Activated naive CD4-positive, alpha-beta T cell treated with anti-CD3 and anti-CD28 coated beads for 36 hours (primary cell): ENCODE measurements around the gene GFOD1. TPM values are rescaled to one million over a fixed set of nuclear protein-coding genes. Genes with fewer than 3 reads are reported as not detected.
"Not testable (repeated sequence)": the region's sequence is repeated elsewhere in the genome, so short reads cannot be mapped to it uniquely, and the experiment has no call there.

Experiments
- CTCF ChIA-PET: fragments of 350-600 bp; sonication (Branson Sonifier 250); formaldehyde crosslinking; loops from one replicate; lab custom pipeline; 2021; ENCODE audit warnings: antibody characterized with exemption; lab: Charles Lee
- DNase-seq: peaks from one replicate; pipeline ENCODE4 v3.0.0-alpha.2; 2020
- H3K27ac Mint-ChIP-seq: one replicate; pipeline ENCODE4 v1.8.0; 2021; ENCODE audit warnings: mild to moderate bottlenecking, mixed read lengths
- H3K27me3 Mint-ChIP-seq: one replicate; pipeline ENCODE4 v1.8.0; 2021; ENCODE audit warnings: low read depth, mixed read lengths
- H3K36me3 Mint-ChIP-seq: one replicate; pipeline ENCODE4 v1.8.0; 2021; ENCODE audit warnings: low read depth, mixed read lengths
- H3K4me1 Mint-ChIP-seq: one replicate; pipeline ENCODE4 v1.8.0; 2021; ENCODE audit warnings: low read depth, mixed read lengths
- H3K4me3 Mint-ChIP-seq: one replicate; pipeline ENCODE4 v1.8.0; 2021; ENCODE audit warnings: mild to moderate bottlenecking, moderate library complexity, mixed read lengths
- H3K9me3 Mint-ChIP-seq: one replicate; pipeline ENCODE4 v1.8.0; 2021; ENCODE audit warnings: mixed read lengths
- intact Hi-C: fragments of 100-400 bp; cut with micrococcal nuclease; formaldehyde crosslinking; loops from one replicate; pipeline ENCODE4 v1.15.1; 2023
- total RNA-seq, 2 experiments: library from RNA; stranded (reverse); gene quantifications; one replicate each; pipeline ENCODE4 v1.2.3, GENCODE V29; 2021

Gene GFOD1
- total RNA-seq, 2 experiments from 2014 or later = 3.7 to 4.2 TPM

DNA sequence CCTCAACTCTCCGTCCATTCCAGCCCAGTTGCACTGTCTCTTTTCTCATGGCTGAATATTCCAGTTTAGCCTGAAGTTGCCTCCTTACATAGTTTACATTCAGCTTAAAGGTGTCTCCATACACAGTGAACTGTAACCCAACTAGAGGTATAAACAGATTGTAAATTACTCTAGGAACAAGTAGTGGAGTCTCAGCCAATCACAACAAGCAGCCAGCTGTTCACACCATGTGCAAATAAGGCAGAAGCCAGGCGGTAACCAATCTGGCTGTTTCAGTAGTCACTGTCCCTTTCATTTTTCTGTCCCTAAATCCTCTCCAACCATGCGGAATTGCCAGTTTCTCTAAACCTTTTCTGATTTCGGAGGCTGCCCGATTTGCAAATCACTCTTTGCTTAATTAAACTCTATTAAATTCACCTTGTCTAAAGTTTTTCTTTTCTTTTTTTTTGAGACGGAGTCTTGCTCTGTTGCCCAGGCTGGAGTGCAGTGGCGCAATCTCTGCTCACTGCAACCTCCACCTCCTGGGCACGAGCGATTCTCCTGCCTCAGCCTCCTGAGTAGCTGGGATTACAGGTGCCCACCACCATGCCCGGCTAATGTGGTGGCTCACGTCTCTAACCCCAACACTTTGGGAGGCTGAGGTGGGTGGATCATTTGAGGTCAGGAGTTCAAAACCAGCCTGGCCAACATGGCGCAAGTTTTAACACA lies 37.6 kb upstream of the GFOD1 start:
- no peak for DNase-seq
- no peak overlapping the region for H3K27ac Mint-ChIP-seq
- intact Hi-C loops = loop anchor here (5.0 kb wide), 1 partner anchor 73 kb away; no protein-coding TSS in a partner anchor
- CTCF ChIA-PET = interaction anchor here (0.7 to 0.8 kb wide), 2 partner anchors 117 to 187 kb away, joined by 3 to 4 read pairs; no protein-coding TSS in a partner anchor
- H3K4me1 Mint-ChIP-seq = peaks cover 11% of the 10 kb centered on the region
- no peaks in the 10 kb centered on the region for H3K36me3 Mint-ChIP-seq
- H3K4me3 Mint-ChIP-seq = no peak overlapping the region
- H3K27me3 Mint-ChIP-seq = no peaks in the 10 kb centered on the region
- no peaks in the 10 kb centered on the region for H3K9me3 Mint-ChIP-seq

DNA sequence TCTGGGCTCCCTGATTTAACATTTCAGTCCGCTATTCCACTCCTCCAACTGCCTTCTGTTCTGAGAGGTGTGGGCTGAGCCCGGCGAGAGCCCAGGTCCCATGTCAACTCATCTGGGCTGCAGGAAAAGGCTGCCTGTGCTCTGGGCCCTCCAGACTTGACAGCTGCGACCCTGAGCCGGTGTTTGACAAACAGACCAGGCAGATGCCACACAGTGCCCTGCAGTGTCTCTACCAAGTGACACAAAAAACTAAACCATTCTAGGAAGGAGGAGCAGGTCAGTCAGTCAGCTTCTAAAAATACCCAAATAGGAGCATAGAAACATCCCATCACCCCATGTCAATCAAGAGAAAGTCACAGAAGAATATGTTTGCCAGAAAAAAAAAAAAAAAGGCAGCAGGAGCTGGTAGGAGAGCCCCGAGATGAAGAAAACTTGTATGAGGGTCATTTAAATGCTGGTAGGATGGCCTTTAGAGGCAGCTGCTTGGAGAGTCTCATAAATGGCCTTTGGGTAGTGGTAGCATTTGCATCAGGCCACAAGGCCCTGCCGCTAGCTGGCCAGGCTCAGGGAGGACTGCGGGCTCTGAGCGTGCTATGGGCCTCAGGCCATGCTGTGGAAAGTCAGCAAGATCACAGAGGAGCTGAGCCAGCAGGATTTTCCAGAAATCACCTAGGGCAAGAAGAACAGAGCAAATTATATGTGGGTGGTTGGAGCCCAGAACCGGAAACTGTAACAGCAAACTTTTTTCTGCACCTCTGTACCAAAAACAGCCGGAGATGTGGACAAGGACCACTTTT lies 36.6 kb upstream of the GFOD1 start:
- H3K4me1 Mint-ChIP-seq = peaks cover 11% of the 10 kb centered on the region
- H3K36me3 Mint-ChIP-seq = no peaks in the 10 kb centered on the region
- no peak overlapping the region for H3K4me3 Mint-ChIP-seq
- H3K9me3 Mint-ChIP-seq = no peaks in the 10 kb centered on the region
- H3K27ac Mint-ChIP-seq = no peak overlapping the region
- no peak for DNase-seq
- H3K27me3 Mint-ChIP-seq = no peaks in the 10 kb centered on the region
- intact Hi-C loops = no loop called here
- CTCF ChIA-PET = interaction anchor here (0.6 to 0.8 kb wide), 2 partner anchors 11 to 187 kb away, joined by 3 to 4 read pairs; no protein-coding TSS in a partner anchor

GRCh38 chr6:13522656-13523055 lies 35.3 kb upstream of the GFOD1 start:
- peaks cover 11% of the 10 kb centered on the region for H3K4me1 Mint-ChIP-seq
- intact Hi-C loops = no loop called here
- H3K36me3 Mint-ChIP-seq = no peaks in the 10 kb centered on the region
- H3K4me3 Mint-ChIP-seq = no peak overlapping the region
- H3K27ac Mint-ChIP-seq = no peak overlapping the region
- CTCF ChIA-PET = no interaction called here
- no peaks in the 10 kb centered on the region for H3K27me3 Mint-ChIP-seq
- no peak for DNase-seq
- no peaks in the 10 kb centered on the region for H3K9me3 Mint-ChIP-seq

DNA sequence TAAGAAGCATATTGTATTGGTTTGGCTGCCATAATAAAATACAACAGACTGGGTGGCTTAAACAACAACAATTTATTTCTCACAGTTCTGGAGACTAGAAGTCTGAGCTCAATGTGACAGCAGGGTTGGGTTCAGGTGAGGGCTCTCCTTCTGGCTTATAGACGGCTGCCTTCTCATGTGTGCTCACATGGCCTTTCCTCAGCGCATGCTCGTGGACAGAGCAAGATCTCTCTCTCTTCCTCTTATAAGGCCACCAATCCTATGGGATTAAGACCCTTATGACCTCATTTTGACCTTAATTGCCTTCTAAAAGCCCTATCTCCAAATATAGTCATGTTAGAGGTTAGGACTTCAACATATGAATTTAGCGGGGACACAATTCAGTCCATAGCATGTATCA lies 32.4 kb upstream of the GFOD1 start:
- H3K4me1 Mint-ChIP-seq = no peaks in the 10 kb centered on the region
- no peaks in the 10 kb centered on the region for H3K36me3 Mint-ChIP-seq
- H3K9me3 Mint-ChIP-seq = no peaks in the 10 kb centered on the region
- no peak for DNase-seq
- intact Hi-C loops = no loop called here
- H3K27me3 Mint-ChIP-seq = no peaks in the 10 kb centered on the region
- no peak overlapping the region for H3K27ac Mint-ChIP-seq
- no peak overlapping the region for H3K4me3 Mint-ChIP-seq
- CTCF ChIA-PET = interaction anchor here (1.2 kb wide), 1 partner anchor 9 kb away, joined by 5 read pairs; no protein-coding TSS in a partner anchor

- intact Hi-C loops = no loop called here
- Mint-ChIP-seq H3K4me3 (no peak overlapping the region), H3K27ac (no peak overlapping the region), H3K36me3 (no peaks in the 10 kb centered on the region), H3K4me1 (no peaks in the 10 kb centered on the region), H3K27me3 (no peaks in the 10 kb centered on the region), H3K9me3 (no peaks in the 10 kb centered on the region)
- CTCF ChIA-PET = no interaction called here
- no peak for DNase-seq
Observed at GRCh38 chr6:13517116-13517515, 29.7 kb upstream of the GFOD1 start.

GRCh38 chr6:13515912-13516311 lies 28.5 kb upstream of the GFOD1 start:
- no peaks in the 10 kb centered on the region for H3K4me1 Mint-ChIP-seq
- no peaks in the 10 kb centered on the region for H3K9me3 Mint-ChIP-seq
- H3K36me3 Mint-ChIP-seq = no peaks in the 10 kb centered on the region
- DNase-seq = no peak
- no peaks in the 10 kb centered on the region for H3K27me3 Mint-ChIP-seq
- intact Hi-C loops = no loop called here
- no peak overlapping the region for H3K4me3 Mint-ChIP-seq
- no peak overlapping the region for H3K27ac Mint-ChIP-seq
- CTCF ChIA-PET = no interaction called here

- Mint-ChIP-seq H3K9me3 (no peaks in the 10 kb centered on the region), H3K4me3 (no peak overlapping the region), H3K4me1 (no peaks in the 10 kb centered on the region), H3K36me3 (no peaks in the 10 kb centered on the region), H3K27me3 (no peaks in the 10 kb centered on the region), H3K27ac (no peak overlapping the region)
- intact Hi-C loops = no loop called here
- DNase-seq = no peak
- CTCF ChIA-PET = interaction anchor here (0.6 to 3.3 kb wide), 2 partner anchors 49 to 60 kb away, joined by 4 to 13 read pairs; partner anchors contain the start of gene SIRT5
Observed at GRCh38 chr6:13513626-13514502, 26.5 kb upstream of the GFOD1 start.

DNA sequence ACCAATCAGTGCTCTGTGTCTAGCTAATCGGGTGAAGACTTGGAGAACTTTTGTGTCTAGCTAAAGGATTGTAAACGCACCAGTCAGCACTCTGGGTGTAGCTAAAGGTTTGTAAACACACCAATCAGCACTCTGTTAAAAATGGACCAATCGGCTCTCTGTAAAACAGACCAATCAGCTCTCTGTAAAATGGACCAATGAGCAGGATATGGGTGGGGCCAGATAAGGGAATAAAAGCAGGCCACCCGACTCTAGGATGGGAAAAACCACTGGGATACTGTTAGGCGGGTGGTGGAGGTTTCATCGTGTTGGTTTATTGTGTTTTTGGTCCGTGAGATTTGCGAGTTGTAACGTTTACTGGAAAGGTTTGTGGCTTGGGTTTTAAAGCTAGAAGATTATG lies 25.5 kb upstream of the GFOD1 start:
- CTCF ChIA-PET = interaction anchor here (0.7 to 3.3 kb wide), 2 partner anchors 11 to 61 kb away, joined by 3 to 13 read pairs; partner anchors contain the start of gene SIRT5
- Mint-ChIP-seq H3K36me3 (no peaks in the 10 kb centered on the region), H3K27me3 (no peaks in the 10 kb centered on the region), H3K27ac (no peak overlapping the region), H3K4me3 (no peak overlapping the region), H3K9me3 (no peaks in the 10 kb centered on the region), H3K4me1 (no peaks in the 10 kb centered on the region)
- no peak for DNase-seq
- intact Hi-C loops = no loop called here

DNA sequence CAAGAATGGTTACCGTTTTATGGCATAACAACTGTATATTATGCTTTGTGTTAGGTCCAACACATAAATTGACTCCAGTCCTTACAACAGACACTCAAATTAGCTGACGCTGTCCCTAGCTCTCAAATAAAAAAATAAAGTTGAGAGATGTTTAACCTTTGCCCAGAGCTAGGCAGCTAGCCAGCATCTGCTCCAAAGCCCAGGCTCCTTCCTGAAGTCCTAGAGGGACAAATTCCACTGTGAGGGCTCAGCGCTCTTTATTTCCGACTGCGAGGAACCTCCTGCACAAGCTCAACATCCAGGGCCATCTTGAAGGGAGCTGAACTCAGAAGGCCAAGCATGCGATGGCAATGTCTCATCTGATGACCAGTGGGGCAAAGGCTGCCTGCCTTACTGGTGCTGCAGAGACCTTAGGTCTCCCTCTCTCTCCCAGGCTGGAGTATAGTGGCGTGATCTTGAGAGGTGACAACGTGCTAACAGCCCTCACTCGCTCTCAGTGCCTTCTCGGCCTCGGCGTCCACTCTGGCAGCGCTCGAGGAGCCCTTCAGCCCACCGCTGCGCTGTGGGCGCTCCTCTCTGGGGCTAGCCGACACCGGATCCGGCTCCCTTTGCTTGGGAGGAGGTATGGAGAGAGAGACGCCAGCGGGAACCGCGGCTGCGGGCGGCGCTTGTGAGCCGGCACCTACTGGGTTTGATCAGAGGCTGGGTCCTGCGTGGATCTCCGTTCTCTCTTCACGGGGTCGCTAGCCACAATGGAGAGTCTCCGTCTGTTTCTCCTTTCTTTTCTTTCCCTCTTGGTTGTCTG lies 24.7 kb upstream of the GFOD1 start:
- H3K4me3 Mint-ChIP-seq = no peak overlapping the region
- CTCF ChIA-PET = interaction anchor here (0.6 to 3.3 kb wide), 5 partner anchors 7 to 62 kb away, joined by 3 to 13 read pairs (median 3); partner anchors contain the start of gene SIRT5
- DNase-seq = no peak

DNA sequence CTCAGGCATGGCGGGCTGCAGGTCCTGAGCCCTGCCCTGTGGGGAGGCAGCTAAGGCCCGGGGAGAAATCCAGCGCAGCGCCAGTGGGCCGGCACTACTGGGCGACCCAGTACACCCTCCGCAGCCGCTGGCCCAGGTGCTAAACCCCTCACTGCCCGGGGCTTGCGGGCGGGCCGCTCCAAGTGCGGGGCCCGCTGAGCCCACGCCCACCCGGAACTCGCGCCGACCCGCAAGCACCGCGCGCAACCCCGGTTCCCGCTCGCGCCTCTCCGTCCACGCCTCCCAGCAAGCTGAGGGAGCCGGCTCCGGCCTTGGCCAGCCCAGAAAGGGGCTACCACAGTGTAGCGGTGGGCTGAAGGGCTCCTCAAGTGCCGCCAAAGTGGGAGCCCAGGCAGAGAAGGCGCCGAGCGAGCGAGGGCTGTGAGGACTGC lies 23.8 kb upstream of the GFOD1 start:
- H3K9me3 Mint-ChIP-seq, intact Hi-C loops, DNase-seq, H3K4me3 Mint-ChIP-seq, H3K27ac Mint-ChIP-seq, H3K4me1 Mint-ChIP-seq, H3K27me3 Mint-ChIP-seq, H3K36me3 Mint-ChIP-seq: not testable (repeated sequence)
- CTCF ChIA-PET = interaction anchor here (0.6 to 3.3 kb wide), 4 partner anchors 8 to 63 kb away, joined by 3 to 13 read pairs (median 5); partner anchors contain the start of genes GFOD1 and SIRT5

More for the DNA sequence above, 24.7 kb upstream of the GFOD1 start:
- H3K27ac Mint-ChIP-seq = no peak overlapping the region
- H3K27me3 Mint-ChIP-seq = no peaks in the 10 kb centered on the region
- H3K9me3 Mint-ChIP-seq = no peaks in the 10 kb centered on the region
- H3K4me1 Mint-ChIP-seq = no peaks in the 10 kb centered on the region
- no peaks in the 10 kb centered on the region for H3K36me3 Mint-ChIP-seq
- intact Hi-C loops = no loop called here

GRCh38 chr6:13510433-13510832 lies 23.0 kb upstream of the GFOD1 start:
- H3K27me3 Mint-ChIP-seq, H3K36me3 Mint-ChIP-seq, H3K4me1 Mint-ChIP-seq, H3K9me3 Mint-ChIP-seq, H3K27ac Mint-ChIP-seq, intact Hi-C loops, H3K4me3 Mint-ChIP-seq, DNase-seq: not testable (repeated sequence)
- CTCF ChIA-PET = interaction anchor here (1.3 to 1.6 kb wide), 3 partner anchors 9 to 173 kb away, joined by 4 to 5 read pairs (median 5); partner anchors contain the start of gene GFOD1
